GM19468 (cell line): ENCODE results near the gene ANKH.
"Not testable (repeated sequence)": the region's sequence is repeated elsewhere in the genome, so short reads cannot be mapped to it uniquely, and the experiment has no call there.

Source experiments
- ATAC-seq: cut with Tn5 transposase; IDR thresholded peaks from one replicate; pipeline ENCODE4 v1.9.1; 2021; ENCODE audit warnings: mild to moderate bottlenecking, moderate library complexity, moderate number of reproducible peaks; ENCODE audit not compliant: unreplicated experiment; ENCODE audit errors: extremely low read depth

Gene ANKH

DNA sequence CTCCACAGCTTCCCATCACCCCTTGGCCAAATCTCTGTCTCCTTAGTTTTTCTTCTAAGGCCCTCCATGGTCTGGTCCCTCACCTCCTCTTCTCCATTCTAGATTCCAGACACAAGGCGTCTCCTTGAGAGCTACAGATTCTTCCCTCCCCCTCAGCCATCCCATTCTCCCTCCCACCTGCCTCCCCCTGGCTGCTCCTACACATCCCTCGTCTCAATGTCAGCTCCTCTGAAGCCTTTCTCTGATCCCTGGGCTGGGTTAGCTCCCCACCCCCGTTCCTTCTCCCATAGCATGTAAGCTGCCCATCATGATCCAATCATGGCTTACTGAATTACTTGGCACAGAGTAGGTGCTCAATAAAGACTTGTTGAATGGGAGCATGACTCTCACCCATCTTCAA lies 69.0 kb downstream of the ANKH start:
- ATAC-seq: no peak

DNA sequence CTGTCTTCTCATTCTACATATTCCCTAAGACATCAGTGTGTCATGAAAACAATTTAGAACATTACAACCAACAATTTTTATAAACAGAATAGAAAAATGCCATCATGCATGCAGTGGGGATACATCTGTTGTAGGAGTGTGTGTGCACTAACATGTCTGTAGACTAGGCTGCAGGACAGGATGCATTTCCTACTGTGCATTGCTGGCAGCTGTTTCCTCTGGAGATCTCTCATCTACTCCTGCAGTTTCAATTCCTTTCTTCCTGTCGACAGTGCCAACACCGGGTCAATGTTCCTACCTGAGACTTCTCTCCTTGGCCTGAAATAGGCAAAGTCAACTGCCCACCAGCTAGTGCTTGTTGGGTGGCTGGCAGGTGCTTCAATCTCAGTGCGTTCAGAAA lies 69.8 kb downstream of the ANKH start:
- no peak for ATAC-seq

DNA sequence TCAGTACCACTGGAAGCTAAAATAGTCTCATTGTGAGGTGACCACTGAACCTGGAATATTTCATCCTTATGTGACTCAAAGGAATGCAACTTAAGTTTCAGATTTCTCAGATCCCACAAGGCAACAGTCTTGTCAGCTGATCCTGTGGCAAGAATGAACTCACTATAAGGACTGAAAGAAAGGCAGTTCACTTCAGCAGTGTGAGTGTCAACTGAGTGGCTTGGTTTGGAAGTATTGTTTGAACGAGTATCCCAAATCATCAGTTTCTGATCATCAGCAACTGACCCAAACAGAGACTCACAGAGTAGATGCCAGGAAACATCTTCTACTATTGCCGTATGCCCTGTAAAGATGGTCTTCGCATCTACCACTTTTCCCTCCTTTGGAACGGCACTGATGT lies 74.2 kb downstream of the ANKH start:
- ATAC-seq: not testable (repeated sequence)

DNA sequence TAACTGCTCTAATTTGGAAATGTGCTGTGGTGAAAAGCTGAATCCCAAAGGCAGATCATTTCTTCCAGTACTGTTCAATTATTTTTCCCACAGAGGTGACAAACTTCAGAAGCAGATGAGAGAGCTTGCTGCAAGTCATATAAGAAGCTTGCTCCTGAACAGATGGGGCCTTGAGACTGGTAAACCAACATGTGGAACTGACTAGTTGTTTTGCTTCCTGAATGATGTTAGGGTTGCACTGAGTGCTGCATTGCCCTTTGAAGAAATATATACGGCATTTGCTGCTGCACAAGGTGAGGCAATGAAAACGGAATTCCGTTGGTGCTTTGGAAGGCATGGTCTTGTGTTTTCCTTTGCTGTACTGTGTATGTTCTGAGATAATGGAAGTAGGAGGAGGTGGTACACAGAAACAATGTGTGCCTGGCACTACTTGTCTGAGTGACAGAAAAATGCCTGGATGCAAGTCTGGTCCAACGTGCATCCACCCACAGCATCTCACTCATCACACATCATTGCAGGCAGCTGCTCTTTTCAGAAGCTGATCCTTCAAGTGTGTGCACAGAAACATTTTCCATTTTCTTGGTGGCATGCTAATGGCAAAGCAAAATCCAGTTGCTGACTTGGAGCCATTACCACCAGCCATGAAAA lies 76.9 kb downstream of the ANKH start:
- ATAC-seq: no peak

DNA sequence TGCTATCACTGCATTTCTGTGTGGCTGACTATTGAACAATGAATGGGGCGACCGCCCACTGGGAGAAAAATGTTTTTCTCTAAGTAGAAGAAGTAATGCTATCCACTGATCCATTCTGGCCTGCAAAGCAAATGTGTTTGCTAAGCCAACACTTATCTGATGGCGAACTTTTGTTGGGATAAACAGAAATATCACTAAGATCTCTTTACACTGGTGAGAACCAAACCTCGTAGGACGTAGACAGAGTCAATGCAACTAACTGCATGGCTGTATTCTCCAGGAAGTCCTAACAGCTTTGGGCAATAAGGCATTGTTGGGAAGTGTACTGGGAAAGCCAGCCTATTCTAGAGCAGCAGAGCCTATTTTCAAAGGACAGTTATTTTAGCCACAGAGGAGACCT lies 77.7 kb downstream of the ANKH start:
- ATAC-seq: no peak

DNA sequence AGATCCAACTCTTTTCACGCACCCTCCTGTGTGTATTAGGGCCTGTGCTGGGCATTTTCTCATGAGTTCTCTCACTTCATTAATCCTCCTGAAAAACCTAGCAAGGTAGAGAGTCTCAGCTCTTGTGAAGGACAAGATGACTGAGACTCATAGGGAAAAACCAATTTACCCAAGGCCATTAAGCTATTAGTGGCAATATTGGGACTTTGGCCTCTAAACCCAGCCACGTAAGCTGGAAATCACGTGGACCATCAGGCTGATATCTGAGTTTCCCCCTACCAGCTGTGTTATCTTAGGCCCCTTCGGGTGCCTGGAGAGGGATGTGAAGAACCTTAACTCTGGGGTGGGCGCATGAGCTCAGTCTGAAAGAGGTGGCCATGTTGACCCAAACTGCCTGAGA lies 80.7 kb downstream of the ANKH start:
- no peak for ATAC-seq

DNA sequence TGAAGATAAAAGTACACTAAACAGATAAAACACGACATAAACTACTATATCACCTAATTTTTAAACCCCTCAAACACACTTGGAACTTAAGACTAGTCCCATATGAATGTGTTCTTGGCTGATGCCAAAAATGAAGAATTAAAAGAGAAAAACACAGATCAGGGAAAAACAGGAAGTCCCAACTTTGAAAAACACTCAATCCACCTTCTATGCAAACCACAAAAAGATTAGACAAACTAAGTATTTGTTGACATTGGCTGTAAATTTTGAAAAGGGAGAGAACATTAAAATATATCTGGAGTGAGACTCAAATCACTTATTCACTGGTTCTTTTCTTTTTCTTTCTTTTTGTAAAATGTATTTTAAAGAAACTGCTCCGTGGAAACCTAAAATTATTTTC lies 81.4 kb downstream of the ANKH start:
- no peak for ATAC-seq

DNA sequence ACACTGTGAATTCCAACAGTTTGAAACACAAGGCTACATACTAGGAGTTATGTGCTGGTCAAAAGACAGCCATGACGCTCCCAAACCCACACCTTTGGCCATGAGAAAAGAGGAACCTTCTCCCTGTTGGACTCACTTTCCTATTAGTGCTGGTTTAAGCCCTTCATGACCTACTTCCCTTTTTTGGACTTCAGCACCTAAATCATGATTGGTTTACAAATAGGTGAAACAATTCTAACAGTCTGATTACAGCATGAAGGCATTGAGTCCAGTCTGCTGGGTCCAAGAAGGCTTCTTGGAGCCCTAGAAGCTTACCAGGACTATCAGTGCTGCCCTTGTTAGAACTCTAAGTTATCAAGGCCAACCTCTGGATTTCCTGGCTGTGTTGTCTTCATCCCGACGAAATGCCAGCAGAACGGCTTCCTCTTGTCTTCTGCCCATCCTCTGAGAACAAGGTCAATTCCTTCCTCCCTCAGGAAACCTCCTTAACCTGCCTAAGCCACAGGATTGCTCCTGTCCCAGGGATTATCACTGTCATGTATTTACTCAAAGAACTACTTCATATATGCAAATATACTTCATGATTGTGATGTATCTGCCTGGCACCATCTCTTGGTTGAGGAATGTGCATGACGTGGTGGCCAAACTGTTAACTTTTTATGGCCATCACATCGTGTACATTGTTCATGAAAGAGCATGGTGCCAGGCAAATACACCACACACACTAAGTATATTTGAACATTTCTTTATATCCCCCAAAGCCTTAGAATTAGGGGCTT lies 83.6 kb downstream of the ANKH start:
- no peak for ATAC-seq

DNA sequence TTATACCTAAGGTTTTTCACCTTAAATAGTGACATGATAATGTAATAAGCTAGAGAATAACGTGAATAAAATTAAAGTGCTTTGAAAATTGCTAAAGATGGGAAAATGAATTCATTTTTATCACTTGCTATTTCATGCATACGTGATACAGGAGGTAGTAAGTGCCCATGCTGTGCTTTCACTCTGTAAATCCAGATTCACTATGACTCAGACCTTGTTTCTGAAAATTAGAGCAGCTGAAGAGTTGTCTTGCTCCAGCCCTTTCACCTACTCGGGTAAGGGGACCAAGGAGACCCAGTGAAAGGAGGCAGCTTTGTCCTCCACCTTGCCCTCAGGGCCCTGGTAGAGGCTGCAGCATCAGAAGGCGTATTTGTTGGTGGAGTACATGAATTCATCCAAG lies 87.9 kb downstream of the ANKH start:
- ATAC-seq: no peak

DNA sequence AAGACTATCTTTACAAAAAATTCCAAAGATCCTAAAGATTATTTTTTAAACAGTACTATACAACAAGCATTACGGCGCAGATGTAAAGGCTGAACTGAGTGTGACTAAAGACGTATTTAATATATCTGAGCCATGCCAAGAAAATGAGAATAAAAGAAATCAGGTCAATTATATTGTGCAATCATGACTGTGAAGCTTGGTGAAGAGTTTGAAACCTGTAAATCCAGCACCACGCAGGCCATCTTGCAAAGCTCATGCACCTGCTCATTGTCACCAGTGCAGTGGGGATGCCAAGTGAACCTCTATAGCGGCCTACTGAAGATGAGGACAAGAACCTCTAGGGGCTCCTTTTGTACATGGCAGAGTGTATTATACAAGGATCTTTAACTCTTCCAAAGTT lies 89.0 kb downstream of the ANKH start:
- no peak for ATAC-seq

DNA sequence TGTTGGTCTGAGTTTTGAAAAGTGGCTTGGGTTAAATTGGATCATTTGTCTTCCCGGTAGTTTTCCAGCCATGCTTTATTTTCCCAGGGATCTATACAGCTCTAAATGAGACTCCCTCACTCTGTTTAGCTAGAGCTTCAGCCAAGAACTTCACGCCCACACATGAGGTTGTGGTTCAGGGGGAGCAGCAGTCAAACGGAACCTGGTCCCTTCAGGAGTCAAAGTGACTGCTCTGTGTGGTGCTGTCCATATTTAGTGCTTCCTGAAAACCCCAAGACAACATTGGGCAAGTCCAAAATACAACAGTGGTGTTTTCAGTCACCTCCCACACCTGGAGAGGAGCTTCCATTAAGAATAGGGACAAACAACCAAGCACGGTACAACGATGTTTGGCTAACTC lies 90.5 kb downstream of the ANKH start:
- ATAC-seq: no peak

DNA sequence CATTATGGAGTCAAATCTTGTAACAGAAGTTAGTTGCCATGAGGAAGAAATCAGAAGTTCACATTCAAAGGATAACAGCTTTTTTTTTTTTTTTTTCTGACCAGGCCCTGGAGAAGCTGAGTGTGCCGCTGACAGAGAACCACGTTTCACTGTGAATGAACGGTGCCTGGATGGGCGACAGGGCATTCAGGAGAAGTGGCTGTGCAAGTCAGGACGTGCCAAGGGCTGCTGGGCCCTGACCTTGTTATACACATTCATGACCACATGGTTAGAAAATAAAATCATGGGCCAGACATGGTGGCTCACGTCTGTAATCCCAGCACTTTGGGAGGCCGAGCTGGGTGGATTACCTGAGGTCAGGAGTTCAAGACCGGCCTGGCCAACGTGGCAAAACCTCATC lies 91.6 kb downstream of the ANKH start:
- no peak for ATAC-seq

DNA sequence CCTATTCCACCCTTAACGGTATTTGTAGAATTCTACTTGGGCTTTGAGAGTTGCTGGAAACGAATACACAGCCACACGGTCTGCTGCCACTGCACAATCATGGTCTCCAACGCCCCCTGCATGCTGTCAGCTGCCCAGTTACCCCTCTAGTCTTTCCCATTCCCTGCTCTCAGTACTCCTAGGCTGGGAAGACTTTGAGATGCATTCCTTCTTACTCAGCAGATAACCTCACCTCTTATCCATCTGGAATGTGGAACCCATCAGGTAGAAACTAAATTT lies 92.8 kb downstream of the ANKH start:
- ATAC-seq: no peak

DNA sequence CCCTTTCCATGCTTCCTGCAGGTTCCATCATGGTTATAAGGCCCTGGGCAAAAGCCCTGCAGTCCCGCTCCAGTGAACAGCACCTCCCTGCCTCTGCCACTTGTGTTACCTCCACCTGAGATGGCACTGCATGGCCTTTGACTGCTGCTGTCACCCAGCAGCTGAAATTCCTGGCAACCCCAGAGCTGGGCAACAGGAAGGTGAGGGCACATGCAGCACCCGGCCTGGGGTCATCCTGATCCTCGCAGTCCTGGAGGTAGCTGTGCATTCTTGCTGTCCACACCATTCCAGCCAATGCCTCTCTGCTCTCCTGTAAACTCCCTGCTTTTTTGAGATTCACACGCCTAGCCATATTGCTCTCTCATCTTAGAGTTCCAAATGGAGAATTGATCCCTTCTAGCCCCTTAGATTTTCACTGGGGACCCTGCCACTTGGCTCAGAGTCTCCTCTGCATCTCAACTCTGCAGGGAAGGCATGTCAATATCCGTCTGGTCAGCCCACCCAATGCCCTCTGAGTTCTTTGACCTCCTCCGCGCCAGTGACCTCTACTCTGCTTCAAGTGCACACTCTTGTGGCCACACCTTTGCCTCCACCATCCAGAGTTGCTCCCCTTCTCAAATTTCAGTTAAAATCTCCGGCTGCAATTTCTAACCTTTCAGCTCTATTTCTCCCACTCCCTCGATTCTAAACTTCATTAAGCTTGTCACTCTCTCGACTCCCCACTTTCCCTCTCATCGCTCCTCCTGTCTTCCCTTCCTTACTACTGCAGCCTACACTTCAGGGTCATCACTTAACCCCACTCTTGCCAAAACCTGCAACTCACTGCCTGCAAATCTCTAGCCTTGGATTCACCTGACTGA lies 93.4 kb downstream of the ANKH start:
- ATAC-seq: no peak

DNA sequence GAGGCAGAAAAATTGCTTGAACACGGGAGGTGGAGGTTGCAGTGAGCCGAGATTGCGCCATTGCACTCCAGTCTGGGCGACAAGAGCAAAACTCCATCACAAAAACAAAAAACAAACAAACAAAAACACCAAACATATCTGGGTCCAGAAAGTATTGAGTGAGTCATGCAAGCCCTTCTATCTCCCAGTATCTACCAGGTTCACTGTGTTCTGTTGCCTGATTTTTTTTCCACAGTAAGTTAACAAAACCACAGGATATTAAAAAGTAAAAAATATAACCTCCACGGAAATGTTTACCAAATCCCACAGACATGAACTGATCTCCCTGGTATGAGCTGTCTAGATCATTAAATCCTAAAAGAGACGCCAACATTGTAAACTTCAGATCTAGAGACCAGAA lies 94.4 kb downstream of the ANKH start:
- ATAC-seq: no peak

DNA sequence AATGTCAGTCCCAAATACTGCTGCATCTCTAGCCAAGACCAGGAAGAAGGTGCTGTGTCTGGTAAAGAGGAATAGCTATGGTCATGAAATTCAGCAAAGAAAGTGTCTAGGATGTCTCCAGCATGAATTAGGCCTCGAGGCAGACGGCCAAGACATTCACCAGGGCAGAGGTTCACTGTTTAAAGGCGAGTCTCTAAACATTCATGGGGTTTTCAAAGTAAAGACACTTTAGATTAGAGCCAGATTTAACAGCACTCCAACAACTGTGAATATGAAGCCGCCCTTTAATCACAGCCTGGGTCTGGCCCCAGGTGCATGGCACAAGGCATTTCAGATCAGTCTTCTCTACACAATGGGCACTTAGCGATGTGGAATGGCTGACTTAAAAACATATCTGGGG lies 95.0 kb downstream of the ANKH start:
- ATAC-seq: no peak

DNA sequence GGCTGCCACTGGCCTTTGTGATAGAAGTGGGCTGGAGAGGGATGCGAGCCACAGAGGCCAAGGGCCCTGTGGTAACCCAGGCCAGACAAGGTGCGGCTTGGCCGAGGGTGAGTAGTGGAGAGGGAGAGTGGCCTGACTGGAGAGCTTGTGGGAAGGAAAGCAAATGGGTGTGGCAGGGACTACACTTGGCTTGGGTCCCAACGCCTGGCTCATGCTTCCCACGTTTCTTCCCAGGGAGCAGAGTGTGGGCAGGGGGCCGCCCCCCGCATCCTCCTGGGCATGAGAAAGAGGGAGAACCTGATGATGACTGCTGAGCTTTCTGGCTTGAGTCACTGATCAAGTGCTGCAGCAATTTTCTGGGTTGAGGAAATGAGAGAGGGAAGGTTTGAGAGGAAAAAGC lies 95.7 kb downstream of the ANKH start:
- ATAC-seq: no peak

DNA sequence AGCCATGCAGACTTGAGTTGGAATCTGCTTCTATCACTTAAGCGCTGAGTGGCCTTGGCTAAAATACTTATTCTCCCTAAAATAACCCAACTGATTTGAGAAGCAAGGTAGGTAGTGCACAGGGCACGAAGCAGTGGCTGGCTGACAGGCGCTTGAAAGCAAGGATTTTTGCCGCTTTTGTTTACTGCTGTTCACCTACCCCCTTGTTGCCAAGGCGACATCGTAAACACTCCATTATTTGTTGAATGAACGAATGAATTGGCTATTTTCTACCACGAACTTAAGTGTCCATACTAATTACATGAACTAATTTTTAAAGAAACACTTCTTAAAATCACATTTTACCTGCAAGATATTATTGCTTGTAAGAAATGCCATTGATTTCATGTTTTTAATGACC lies 98.0 kb downstream of the ANKH start:
- no peak for ATAC-seq

DNA sequence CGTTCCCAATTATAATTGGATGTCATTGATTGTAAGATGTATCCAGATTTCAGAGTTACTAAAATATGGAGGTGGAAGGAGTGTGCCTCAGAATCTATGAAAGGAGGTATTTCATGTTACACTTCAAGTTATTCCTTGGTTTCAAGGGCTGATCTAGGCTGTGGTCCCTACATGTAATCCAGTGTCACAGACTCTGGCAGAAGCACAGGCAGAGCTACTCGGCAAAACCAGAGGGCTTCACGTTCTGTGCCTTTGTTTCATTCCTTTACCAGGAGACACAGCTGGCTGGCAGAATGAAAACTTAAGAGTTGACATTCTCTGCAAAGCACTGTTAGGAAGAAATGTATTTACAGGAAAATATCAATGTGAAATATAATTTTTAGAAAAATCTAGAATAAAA lies 99.6 kb downstream of the ANKH start:
- ATAC-seq: no peak

DNA sequence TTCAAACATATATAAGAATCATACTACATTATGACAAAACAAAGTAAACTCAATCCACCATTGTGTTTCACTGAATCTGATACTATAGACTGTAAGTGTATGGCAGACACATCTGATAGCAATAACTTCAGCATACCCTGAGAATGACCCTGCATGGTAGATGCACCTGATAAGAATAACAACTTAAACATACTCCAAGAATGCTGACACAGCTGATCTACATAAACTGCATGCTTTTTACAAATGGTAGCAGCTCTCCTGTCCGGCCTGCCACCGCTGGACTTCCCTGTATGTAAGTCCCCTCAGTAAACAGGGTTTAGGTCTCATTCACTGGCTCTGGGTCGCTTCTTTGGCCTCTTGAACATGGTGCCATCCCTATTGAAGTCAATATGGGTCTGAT lies 100.4 kb downstream of the ANKH start:
- ATAC-seq: no peak

DNA sequence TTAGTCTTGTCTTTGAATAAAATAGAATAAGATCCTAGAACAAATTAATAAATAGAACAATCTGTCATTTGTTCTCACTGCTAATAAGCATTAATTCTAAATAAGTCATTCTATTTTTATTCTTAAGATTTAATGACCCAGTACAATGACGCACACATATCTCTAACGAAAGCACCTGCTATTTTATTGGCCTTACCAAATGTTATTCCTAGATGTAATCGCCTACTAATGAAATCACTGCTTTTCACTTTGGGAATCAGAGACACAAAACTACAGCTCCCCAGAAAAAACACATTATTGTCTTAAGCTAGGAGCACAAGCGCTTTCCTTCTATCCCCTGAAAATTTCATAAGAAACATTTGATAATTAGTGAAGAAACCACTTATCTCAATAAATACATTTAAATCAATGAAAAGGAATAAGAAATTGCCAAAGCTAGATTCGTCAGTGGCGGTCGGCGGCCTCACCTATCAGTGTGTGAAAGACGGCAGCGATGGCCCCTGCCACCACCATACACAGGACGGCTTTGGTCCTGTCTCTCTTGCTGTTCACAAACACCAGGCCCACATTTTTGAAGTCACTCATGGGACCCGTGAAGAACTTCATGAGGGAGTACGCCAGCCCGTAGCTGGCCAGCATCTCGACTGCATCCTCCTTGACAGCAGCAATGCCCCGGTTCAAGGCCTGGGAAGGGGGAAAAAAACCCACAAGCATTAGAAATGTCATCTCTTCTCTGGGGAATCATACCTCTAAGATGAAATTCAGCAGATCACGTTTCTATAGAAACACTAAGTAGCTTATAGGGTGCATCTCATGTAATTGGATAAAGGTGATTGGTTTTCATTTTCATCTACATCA lies 102.8 kb downstream of the ANKH start:
- ATAC-seq: no peak
